LNCAP (cell line): ENCODE measurements around the gene FHOD3.

Experiments
- TF ChIP-seq, protein P1 (sequence below): fragments of 450-650 bp; IDR thresholded peaks from 2 replicates; pipeline ENCODE4 v1.5.1; 2017; ENCODE audit warnings: mild to moderate bottlenecking

The FHOD3 gene

GRCh38 chr18:36380173-36380827 is 82.8 kb downstream of the FHOD3 start:
- TF ChIP-seq, protein P1, sequence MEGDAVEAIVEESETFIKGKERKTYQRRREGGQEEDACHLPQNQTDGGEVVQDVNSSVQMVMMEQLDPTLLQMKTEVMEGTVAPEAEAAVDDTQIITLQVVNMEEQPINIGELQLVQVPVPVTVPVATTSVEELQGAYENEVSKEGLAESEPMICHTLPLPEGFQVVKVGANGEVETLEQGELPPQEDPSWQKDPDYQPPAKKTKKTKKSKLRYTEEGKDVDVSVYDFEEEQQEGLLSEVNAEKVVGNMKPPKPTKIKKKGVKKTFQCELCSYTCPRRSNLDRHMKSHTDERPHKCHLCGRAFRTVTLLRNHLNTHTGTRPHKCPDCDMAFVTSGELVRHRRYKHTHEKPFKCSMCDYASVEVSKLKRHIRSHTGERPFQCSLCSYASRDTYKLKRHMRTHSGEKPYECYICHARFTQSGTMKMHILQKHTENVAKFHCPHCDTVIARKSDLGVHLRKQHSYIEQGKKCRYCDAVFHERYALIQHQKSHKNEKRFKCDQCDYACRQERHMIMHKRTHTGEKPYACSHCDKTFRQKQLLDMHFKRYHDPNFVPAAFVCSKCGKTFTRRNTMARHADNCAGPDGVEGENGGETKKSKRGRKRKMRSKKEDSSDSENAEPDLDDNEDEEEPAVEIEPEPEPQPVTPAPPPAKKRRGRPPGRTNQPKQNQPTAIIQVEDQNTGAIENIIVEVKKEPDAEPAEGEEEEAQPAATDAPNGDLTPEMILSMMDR = no peak

DNA sequence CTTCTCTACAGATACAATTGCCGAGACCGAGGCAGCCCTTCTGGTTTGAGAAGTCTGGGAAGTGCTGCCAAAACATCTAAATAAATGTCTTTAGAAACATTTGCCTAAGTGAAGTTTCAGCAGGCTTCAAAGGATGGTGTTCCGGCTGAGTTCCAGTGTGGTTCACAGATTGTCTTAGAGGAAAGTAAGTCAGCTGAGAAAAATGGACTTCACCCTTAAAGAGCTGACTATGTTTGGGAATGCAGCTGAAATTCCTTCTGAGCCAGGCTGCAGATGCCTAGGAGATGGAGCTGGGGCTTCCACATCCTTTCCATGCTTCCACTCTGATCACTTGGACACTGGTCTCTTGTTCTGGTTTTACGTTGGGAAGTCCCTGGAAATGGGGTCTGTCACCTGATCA is 83.6 kb downstream of the FHOD3 start:
- TF ChIP-seq, protein P1 = no peak

GRCh38 chr18:36382854-36383253 is 85.3 kb downstream of the FHOD3 start:
- TF ChIP-seq, protein P1 = no peak

DNA sequence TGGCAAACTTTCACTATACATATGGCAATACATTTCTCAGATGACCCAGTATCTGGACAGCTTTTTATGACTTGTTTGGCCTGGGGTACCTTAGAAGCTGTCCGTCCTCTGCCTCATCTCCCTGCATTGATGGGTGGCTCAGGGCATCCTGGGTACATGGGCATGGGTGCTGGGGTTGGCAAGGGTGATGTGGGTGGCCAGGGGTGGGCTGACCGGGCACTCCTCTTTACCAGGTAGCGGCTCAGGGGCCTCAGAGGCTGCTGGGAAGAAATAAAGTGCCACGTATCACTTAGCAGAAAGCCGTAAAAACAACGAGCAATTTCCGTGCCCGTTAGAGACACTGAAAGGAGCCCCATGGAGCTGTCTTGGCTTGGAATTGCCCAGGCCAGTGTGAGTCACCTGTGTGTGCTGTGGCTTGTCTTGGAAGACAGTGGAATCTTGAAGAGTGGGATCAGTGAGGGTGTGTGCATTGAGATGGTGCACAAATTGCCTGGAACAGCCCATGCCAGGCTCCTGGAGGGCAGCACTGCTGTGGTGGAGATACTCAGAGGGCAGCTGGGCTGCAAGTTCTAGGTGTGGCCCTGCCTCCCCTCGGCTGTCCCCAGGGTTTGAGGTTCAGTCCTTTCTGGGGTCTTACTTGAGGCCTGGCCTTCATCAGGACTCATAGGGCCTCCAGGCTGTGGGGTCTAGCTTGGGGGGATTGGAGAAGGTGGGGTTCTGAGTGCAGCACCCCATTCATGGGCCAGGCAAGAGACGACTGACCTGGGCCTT is 88.8 kb downstream of the FHOD3 start:
- TF ChIP-seq, protein P1 = no peak

DNA sequence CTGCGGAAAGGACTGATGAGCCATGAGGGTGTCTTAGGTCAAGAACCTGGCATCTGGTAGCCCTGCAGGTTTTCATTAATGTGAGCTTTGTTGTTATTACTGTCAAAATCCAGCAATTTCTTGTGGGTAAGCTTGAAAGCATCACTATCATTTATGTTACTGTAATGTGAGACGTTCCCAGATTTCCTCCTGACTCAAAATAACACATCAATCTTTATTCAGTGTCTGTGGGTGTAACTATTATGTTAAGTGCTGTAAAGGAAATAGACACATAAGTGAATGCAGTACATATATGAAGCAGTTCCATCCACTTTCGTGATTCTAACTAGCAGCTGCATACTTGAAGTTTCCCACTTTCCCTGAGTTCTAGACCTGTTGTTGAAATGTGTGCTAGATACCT is 89.8 kb downstream of the FHOD3 start:
- TF ChIP-seq, protein P1 = no peak

GRCh38 chr18:36388310-36388709 is 90.8 kb downstream of the FHOD3 start:
- TF ChIP-seq, protein P1 = no peak

GRCh38 chr18:36389027-36389426 is 91.5 kb downstream of the FHOD3 start:
- TF ChIP-seq, protein P1 = no peak
